NCI-H1048 (cell line): Measurements from ENCODE around the gene USP30.

Source experiments
- DNase-seq: peaks from one replicate; lab custom pipeline; 2025; lab: John Stamatoyannopoulos, UW

USP30 gene

GRCh38 chr12:109097435-109098182, 45.2 kb downstream of the USP30 start, which contains the start of gene UNG:
Gene UNG, plus strand, starts transcription at chr12:109097597. Its CDS starts 83 bp downstream, at chr12:109097680.
- peak; percentile 81 for DNase-seq

GRCh38 chr12:109098183-109098604, 45.8 kb downstream of the USP30 start:
- no peak for DNase-seq

GRCh38 chr12:109098651-109099050, 46.3 kb downstream of the USP30 start:
- DNase-seq = no peak

GRCh38 chr12:109099431-109100020, 47.1 kb downstream of the USP30 start:
- DNase-seq = no peak

- no peak for DNase-seq
Measured at GRCh38 chr12:109100741-109101140, 48.4 kb downstream of the USP30 start.

- DNase-seq = no peak
Measured at GRCh38 chr12:109102491-109102890, 50.1 kb downstream of the USP30 start.

- DNase-seq = no peak
Measured at GRCh38 chr12:109105176-109105575, 52.8 kb downstream of the USP30 start.

- DNase-seq = no peak
Measured at GRCh38 chr12:109109746-109110350, 57.5 kb downstream of the USP30 start.

- DNase-seq = no peak
Measured at GRCh38 chr12:109110988-109111495, 58.7 kb downstream of the USP30 start.

- no peak for DNase-seq
Measured at GRCh38 chr12:109112720-109113465, 60.5 kb downstream of the USP30 start.

GRCh38 chr12:109113661-109114321, 61.4 kb downstream of the USP30 start:
- DNase-seq = no peak

- DNase-seq = no peak
Measured at GRCh38 chr12:109114644-109115043, 62.3 kb downstream of the USP30 start.

- DNase-seq = no peak
Measured at GRCh38 chr12:109115404-109115757, 63.0 kb downstream of the USP30 start.

GRCh38 chr12:109115758-109116610, 63.6 kb downstream of the USP30 start, which contains the start of gene ACACB:
Gene ACACB, plus strand, starts transcription at chr12:109116587. Its CDS starts 22,819 bp downstream, at chr12:109139406.
- DNase-seq = no peak

GRCh38 chr12:109116611-109116949, 64.2 kb downstream of the USP30 start:
- no peak for DNase-seq

GRCh38 chr12:109120095-109120494, 67.7 kb downstream of the USP30 start:
- no peak for DNase-seq

GRCh38 chr12:109120557-109120956, 68.2 kb downstream of the USP30 start:
- no peak for DNase-seq

GRCh38 chr12:109121346-109121880, 69.0 kb downstream of the USP30 start:
- DNase-seq = no peak

- DNase-seq = no peak
Measured at GRCh38 chr12:109124878-109125648, 72.7 kb downstream of the USP30 start.

- no peak for DNase-seq
Measured at GRCh38 chr12:109125791-109126190, 73.4 kb downstream of the USP30 start.
